Nephron progenitor cell (in vitro differentiated cells): ENCODE measurements around the gene EMILIN2.

ENCODE experiments used
- DNase-seq: peaks from one replicate; pipeline ENCODE4 v3.0.0; 2021
- H3K27ac Mint-ChIP-seq: 2 replicates; pipeline ENCODE4 v1.8.0; 2021; ENCODE audit warnings: mild to moderate bottlenecking, moderate library complexity, mixed read lengths
- H3K27me3 Mint-ChIP-seq: 2 replicates; pipeline ENCODE4 v1.8.0; 2021; ENCODE audit warnings: mild to moderate bottlenecking, low read depth, mixed read lengths; ENCODE audit not compliant: poor library complexity
- H3K36me3 Mint-ChIP-seq: 2 replicates; pipeline ENCODE4 v1.8.0; 2021; ENCODE audit warnings: low read depth, mixed read lengths
- H3K4me1 Mint-ChIP-seq: 2 replicates; pipeline ENCODE4 v1.8.0; 2021; ENCODE audit warnings: mixed read lengths
- H3K4me3 Mint-ChIP-seq: 2 replicates; pipeline ENCODE4 v1.8.0; 2021; ENCODE audit warnings: mild to moderate bottlenecking, moderate library complexity, mixed read lengths
- H3K9me3 Mint-ChIP-seq: 2 replicates; pipeline ENCODE4 v1.8.0; 2021; ENCODE audit warnings: mild to moderate bottlenecking, moderate library complexity, mixed read lengths
- CTCF ChIP-seq: fragments of 200-600 bp; sonication (generic); IDR thresholded peaks from 2 replicates; pipeline ENCODE4 v1.5.0; 2021; ENCODE audit warnings: antibody characterized with exemption

Gene EMILIN2

DNA sequence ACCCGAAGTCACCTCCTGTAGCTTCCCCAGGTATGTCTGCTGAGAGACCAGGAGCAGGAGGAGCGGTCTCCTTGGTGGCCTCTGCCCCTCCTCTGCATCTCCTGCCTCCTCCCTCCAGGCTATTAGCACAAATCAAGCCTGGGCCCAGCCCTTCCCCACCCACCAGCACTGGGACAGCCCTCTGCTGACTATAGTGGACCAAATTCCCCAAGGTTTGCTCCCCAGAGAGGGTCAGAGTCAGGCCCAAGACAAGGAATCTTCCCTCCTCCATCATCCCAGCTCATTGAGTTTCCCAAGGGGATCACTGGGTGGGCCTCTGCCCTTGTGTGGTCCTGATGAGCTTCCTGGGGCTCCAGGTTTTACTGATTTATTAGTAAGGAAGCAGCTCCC lies 62.1 kb downstream of the EMILIN2 start:
- Mint-ChIP-seq H3K27me3 (peaks cover 19% of the 10 kb centered on the region), H3K4me3 (no peak overlapping the region), H3K27ac (no peak overlapping the region), H3K4me1 (peaks cover 31% of the 10 kb centered on the region), H3K9me3 (no peaks in the 10 kb centered on the region), H3K36me3 (peaks cover 27% of the 10 kb centered on the region)
- DNase-seq = no peak
- TF ChIP-seq CTCF = no peak

DNA sequence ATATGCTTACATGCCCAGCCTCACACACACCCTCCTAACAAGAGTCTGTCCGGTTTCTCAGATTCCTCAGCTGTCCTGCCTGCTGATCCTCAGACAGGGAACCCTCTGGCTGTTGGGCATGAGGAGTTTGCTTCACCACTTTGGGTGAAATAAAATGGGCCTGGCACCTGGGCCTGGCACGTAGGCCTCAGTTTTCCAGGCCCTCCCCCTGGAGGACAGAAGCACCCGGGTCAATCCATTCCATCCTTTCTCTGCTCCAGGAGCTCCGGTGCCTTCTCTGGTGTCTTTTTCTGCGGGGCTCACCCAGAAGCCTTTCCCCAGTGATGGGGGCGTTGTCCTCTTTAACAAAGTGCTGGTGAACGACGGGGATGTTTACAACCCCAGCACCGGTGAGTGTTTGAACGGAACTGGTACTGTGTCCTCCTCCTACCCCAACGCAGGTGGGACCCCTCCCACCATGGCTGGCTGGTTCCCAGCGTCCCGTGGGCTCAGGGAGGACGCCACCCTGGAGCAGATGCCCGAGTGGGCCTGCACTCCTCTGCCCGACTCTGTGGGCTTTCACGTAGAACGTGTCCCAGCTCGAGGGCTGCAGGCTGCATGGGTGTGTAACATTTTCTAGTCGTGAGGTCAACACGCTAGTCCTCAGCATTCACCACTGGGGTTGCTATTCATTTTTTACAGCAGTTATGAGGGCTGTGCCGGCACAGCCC lies 62.8 kb downstream of the EMILIN2 start:
- Mint-ChIP-seq H3K36me3 (peaks cover 27% of the 10 kb centered on the region), H3K27ac (no peak overlapping the region), H3K4me3 (no peak overlapping the region), H3K9me3 (no peaks in the 10 kb centered on the region), H3K27me3 (peaks cover 19% of the 10 kb centered on the region), H3K4me1 (peaks cover 37% of the 10 kb centered on the region)
- DNase-seq = no peak
- no peak for TF ChIP-seq CTCF

GRCh38 chr18:2910261-2910660 lies 63.5 kb downstream of the EMILIN2 start:
- DNase-seq = no peak
- no peaks in the 10 kb centered on the region for H3K9me3 Mint-ChIP-seq
- peaks cover 18% of the 10 kb centered on the region for H3K27me3 Mint-ChIP-seq
- H3K4me1 Mint-ChIP-seq = peaks cover 44% of the 10 kb centered on the region
- peaks cover 27% of the 10 kb centered on the region for H3K36me3 Mint-ChIP-seq
- TF ChIP-seq CTCF = no peak
- H3K4me3 Mint-ChIP-seq = no peak overlapping the region
- no peak overlapping the region for H3K27ac Mint-ChIP-seq

DNA sequence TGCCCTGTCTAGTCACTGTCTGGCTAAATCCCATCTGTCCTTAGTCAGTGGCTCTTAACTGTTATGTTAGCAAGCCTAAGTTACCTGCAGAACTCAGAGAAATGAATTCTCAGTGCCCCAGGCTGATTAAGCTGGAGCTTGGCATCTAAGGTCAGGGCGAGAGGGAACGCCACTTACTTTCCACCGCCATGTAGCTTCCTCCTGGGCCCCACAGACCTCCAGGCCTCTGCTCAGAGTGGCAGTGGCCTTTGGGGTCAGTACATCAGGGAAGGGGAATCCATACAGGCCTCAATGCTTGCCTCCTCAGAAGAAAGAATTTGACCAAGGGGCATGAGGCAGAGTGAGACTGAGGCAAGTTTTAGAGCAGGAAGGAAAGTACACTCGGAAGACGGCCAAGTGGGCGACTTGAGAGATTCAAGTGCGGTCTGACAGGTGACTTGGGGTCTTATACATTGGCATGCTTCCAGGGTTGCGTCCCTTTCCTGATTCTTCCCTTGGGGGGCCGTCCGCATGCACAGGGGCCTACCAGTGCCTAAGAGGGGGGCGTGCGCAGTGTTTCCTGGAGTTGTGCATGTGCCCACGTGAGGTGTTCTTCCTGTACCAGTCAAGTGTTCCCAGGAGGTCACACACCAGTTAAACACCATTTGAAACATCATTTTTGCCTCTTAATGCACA lies 64.1 kb downstream of the EMILIN2 start:
- peaks cover 12% of the 10 kb centered on the region for H3K27me3 Mint-ChIP-seq
- H3K4me1 Mint-ChIP-seq = peaks cover 49% of the 10 kb centered on the region
- H3K4me3 Mint-ChIP-seq = no peak overlapping the region
- H3K9me3 Mint-ChIP-seq = no peaks in the 10 kb centered on the region
- H3K36me3 Mint-ChIP-seq = peaks cover 27% of the 10 kb centered on the region
- no peak for DNase-seq
- no peak overlapping the region for H3K27ac Mint-ChIP-seq
- no peak for TF ChIP-seq CTCF

- Mint-ChIP-seq H3K4me3 (no peak overlapping the region), H3K4me1 (peaks cover 55% of the 10 kb centered on the region), H3K9me3 (no peaks in the 10 kb centered on the region), H3K36me3 (peaks cover 34% of the 10 kb centered on the region), H3K27ac (no peak overlapping the region), H3K27me3 (peaks cover 10% of the 10 kb centered on the region)
- DNase-seq = no peak
- no peak for TF ChIP-seq CTCF
Observed at GRCh38 chr18:2911533-2911932, 64.7 kb downstream of the EMILIN2 start.
